Dermis lymphatic vessel endothelial cell (primary cell): ENCODE results near the gene HNRNPA1. TPM values are rescaled to one million over a fixed set of nuclear protein-coding genes. Genes with fewer than 3 reads are reported as not detected.

Experiments
- total RNA-seq: library from RNA; depleted of rRNA; stranded (reverse); fragments of >200 nt; gene quantifications from 2 replicates; pipeline ENCODE4 v1.2.1, GENCODE V29; 2014

The HNRNPA1 gene
- total RNA-seq = 502 and 576 TPM in 2 replicates

DNA sequence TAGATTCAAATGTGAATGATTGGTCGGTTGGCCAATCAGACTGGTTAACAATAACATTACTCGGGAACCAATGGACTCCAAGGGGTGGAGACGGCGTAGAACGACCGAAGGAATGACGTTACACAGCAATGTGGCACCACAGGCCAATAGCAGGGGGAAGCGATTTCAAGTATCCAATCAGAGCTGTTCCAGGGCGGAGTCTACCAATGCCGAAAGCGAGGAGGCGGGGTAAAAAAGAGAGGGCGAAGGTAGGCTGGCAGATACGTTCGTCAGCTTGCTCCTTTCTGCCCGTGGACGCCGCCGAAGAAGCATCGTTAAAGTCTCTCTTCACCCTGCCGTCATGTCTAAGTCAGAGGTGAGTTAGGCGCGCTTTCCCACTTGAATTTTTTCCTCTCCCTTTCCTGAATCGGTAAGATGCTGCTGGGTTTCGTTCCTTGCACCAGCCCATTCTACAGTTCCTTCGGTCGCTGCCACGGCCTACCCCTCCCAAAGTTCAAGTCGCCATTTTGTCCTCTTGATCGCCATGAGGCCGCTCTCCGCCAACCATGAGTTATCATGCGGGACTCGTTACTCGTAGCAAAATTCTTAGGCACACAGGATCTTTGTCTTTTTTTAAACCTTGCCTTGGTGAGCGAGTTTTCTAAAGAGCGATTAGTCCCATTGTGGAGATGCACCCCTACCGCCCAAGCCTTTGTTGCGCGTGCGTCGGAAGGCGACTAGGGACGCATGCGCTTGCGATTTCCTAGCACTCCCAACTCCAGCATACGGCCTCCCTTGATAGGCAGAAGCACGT, at the start of gene HNRNPA1:
Gene HNRNPA1, plus strand, starts transcription at position 259 of the 793 bp plus-strand sequence. Its CDS starts 82 bp downstream, at position 341.

DNA sequence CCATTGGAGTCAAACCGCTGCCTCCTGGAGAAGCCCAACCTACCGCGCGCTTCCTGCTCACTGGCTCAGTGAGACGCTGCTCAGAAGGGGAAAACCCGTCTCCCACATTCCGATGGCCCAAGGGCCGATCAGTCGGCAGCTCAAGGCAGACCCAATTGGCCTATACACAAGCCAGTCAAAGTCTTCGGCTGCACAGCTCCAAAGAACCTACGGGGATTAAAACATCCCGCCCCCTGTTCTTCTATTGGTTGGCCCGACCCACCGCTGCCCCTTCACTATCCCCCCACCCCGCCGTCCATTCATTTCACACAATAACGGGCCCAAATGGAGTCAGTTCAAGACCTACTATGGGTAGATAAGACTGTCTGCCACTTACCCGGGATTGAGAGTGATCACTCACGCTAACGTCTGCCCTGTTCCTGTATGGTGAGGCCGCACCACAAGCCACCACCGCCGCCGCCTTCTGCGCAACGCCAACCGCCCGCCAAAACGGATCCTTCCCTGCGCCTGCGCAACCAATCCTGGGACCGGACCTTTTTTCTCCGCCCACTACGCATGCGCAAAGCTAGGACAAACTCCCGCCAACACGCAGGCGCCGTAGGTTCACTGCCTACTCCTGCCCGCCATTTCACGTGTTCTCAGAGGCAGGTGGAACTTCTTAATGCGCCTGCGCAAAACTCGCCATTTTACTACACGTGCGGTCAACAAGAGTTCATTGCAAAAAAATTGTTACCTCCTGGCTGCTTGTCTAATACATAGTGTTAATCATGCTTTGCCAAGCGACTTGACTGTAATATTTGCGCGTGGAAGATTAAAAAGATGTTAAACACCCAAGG, 676 bp upstream of the HNRNPA1 start, which contains the start of gene CBX5:
Gene CBX5, minus strand, starts transcription at position 491 of the 836 bp plus-strand sequence. CDS start 22,472 bp downstream, outside the sequence.

DNA sequence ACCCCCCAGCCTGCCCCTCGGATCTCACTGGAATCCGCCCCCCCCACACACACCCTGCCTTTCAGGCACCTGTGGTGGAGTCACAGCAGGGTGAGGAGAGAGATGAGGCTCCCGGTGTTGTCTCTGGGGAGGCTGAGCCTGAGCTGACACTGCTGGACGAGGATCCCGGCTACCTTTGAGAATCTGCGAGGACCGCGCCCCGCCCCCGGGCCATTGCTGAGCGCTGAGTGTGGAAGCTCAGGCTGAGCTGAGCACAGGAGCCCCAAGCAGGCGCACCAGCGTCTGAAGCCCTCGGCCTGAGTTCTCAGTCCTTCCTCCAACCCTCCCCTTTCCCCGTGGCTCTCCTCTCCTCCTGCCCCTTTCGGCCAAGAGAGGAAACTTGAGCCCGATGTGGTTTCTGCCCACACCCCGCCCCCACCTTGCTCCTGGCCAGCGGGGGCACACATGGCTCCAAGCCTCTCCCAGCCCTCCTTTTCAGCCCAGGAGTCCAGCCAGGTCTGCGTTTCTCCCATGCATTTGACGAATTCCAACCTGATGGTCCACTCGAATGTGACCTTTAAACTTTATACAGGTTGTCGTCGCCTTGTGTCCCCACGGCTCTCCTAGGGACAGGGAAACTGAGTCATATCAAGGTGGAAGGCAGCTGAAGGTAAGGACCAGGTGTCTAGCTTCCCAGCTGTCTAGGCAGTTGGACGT, 20.4 kb downstream of the HNRNPA1 start, which contains the start of gene NFE2:
Gene NFE2, minus strand, starts transcription at position 284 of the 696 bp plus-strand sequence. CDS start 5,767 bp downstream, outside the sequence.

DNA sequence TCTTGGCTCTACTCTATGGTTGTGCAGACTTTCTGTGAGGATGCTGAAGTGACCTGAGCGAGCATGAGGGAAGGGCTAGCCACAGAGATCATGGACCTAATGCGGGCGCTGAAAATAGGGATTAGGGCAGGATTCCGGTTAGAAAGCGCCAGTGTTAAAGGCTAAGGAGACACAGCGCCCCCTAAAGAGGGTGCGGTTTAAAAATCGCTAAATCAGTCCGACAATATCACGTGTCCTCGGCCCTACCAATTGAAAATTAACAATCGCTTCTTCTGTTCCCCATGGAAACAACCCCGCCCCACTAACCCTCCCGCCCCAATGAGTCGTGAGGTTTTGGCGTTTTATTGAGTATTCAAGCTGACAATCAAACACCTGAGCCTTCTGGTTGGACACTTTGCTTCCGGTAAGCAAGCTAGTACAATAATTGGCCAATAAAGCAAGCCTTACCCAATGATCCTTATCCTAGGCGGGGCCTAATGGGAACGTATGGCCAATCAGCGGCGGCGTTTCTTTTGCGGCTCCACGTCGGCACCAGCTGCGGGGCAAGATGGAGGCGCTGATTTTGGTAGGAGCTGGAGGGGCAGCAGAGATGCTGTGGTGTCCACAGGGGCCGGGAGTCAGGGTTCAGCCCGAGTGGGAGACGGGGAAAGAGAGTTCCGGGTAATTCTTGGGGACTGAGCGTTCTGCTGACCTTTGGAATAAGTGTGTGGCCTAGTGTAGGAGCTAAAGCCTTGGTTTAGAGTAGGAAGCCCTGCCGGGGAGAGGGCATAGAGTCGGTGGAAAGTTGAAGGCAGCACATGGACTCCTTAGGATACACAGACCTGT, 44.3 kb downstream of the HNRNPA1 start, which contains the start of gene COPZ1:
Gene COPZ1, plus strand, starts transcription at position 515 of the 825 bp plus-strand sequence. Its CDS starts 33 bp downstream, at position 548.

Other genes with a start within 250 kb of the HNRNPA1 start
- gene HOXC5, start 247.7 kb upstream of the HNRNPA1 start, total RNA-seq = not detected in 2 replicates
- not detected in 2 replicates for gene HOXC4, start 226.9 kb upstream of the HNRNPA1 start, total RNA-seq
- gene SMUG1, start 91.7 kb upstream of the HNRNPA1 start, total RNA-seq = 20.4 and 20.7 TPM in 2 replicates
- gene CBX5, start 604 bp upstream of the HNRNPA1 start, total RNA-seq = 28.4 and 28.7 TPM in 2 replicates
- gene NFE2, start 20.3 kb downstream of the HNRNPA1 start, total RNA-seq = not detected in 2 replicates
- 96.3 and 96.6 TPM in 2 replicates for gene COPZ1, start 44.4 kb downstream of the HNRNPA1 start, total RNA-seq
- under 0.01 TPM in 1 of 2 replicates, not detected in the other for gene GPR84, start 83.8 kb downstream of the HNRNPA1 start, total RNA-seq
- 0.98 and 1.8 TPM in 2 replicates for gene ZNF385A, start 104.0 kb downstream of the HNRNPA1 start, total RNA-seq
- 255 and 294 TPM in 2 replicates for gene ITGA5, start 138.5 kb downstream of the HNRNPA1 start, total RNA-seq
- gene GTSF1, start 192.9 kb downstream of the HNRNPA1 start, total RNA-seq = not detected in 2 replicates
- not detected in 2 replicates for gene NCKAP1L, start 217.0 kb downstream of the HNRNPA1 start, total RNA-seq